HG02623 (cell line): ENCODE data around the gene TNP2.

Source experiments
- ATAC-seq: cut with Tn5 transposase; IDR thresholded peaks from one replicate; pipeline ENCODE4 v1.9.1; 2021; ENCODE audit warnings: moderate library complexity; ENCODE audit not compliant: unreplicated experiment

The TNP2 gene

DNA sequence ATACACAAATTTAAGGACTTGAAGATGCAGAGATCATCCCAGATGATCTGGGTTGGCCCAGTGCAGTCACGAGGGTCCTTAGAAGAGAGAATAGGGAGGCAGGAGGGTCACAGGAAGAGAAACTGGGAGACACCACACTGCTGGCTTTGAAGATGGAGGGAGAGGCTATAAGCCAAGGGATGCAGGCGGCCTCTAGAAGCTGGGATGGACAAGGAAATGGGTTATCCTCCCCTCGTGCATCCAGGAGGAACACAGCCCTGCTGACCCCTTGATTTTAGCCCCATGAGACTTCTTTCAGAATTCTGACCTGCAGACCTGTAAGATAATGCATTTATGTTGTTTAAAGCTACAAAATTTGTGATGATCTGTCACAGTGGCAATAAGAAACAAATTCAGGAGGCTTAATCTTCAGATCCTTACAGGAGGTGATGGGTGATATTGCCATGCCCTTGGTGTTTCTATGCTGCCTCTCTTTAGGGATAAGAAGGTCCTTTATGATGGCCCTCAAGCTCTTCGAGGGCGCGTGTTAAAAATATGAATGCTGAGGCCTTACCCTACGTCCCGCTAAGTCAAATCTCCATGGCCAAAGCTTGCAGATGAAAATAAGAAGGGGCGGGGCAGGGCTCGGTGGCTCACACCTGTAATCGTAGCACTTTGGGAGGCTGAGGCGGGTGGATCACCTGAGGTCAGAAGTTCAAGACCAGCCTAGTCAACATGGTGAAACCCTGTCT is 8.6 kb upstream of the TNP2 start:
- ATAC-seq: no peak

DNA sequence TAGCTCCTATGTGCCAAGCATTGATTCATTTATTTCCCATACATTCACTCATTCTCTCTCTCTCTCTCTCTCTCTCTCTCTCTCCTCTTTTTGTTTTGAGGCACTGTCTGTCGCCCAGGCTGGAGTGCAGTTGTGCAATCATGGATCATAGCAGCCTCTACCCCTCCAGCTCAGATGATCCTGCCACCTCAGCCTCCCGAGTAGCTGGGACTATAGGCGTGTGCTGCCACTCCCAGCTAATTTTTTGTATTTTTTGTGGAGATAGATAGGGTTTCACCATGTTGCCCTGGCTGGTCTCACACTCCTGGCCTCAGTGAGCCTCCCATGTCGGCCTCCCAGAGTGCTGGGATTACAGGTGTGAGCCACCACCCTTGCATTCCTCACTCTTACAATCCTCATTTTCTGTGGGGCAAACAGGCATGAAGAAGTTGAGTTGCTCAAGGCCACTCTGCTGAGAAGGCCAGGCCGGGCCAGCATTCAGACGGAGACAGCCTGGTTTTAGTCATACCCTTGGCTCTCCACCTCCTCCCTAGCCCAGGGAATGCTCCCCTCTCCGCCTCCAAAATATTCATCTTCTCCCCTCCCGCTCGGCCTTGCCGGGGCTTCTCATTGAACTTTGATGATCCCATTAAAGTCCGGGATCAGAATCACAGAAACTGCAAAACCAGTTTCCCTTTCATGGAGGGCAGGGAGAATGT is 7.9 kb upstream of the TNP2 start:
- no peak for ATAC-seq

GRCh38 chr16:11276143-11276895 is 7.2 kb upstream of the TNP2 start, which contains the start of gene PRM2:
Gene PRM2, minus strand, starts transcription at chr16:11276480. Its CDS starts 110 bp downstream, at chr16:11276370.
- no peak for ATAC-seq

DNA sequence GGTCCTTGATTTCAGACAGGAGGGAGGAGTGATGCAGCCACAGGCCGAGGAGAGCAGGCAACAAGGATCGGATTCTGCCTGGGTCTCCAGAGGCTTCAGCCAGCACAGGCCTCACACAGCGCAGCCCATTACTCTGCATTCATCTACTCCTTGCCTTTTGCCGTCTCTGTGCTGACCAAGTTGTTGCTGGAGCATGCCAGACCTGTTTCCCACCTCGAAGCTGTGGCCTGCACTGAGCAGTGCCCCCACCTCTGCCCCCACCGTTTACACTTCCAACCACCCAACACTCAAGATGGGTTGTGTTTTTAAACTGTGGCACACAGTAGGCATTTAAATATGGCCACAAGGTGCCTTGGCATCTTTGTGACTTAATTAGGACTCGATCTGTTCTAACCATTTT is 5.8 kb upstream of the TNP2 start:
- no peak for ATAC-seq

GRCh38 chr16:11273721-11274324 is 4.7 kb upstream of the TNP2 start:
- no peak for ATAC-seq

DNA sequence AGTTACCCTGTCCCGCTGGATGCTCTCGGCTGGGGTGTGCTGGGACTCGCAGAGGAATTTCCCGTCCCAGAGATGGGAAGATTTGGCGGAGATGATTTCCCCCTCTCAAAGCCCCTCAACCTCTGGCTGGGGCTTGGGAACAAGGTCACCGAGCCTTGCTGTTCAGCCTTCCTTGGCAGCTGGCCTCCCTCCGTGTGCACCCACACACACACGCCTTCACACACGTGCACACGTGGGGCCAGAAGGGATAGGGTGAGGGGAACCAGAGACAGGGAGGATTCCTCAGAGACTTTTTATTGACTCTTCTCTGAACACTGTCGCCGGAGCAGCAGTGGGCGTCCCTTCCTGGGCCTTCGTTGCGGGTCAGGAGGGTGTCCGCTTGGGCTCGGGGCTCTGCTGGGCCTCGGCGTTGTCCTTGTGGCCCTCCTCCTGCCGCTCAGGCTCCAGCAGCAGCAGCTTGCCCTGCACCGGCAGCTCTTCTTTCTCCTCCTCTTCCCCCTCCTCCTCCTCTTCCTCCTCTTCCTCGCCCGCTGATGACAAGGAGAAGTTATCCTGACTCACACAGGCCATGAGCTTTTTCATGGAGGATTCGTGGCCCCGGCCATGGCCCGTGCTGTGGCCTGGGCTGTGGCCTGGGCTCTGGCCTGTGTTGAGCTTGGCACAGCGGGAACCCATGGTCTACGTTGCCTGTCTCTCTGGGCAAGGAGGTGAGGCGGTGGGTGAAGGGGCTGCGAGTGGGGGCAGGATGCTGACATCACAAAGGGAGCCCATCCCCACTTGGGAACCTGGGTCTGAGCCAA is 4.0 kb upstream of the TNP2 start, which contains the start of gene PRM3:
Gene PRM3, minus strand, starts transcription at position 709 of the 800 bp plus-strand sequence. Its CDS starts 34 bp downstream, at position 675.
- ATAC-seq: no peak

DNA sequence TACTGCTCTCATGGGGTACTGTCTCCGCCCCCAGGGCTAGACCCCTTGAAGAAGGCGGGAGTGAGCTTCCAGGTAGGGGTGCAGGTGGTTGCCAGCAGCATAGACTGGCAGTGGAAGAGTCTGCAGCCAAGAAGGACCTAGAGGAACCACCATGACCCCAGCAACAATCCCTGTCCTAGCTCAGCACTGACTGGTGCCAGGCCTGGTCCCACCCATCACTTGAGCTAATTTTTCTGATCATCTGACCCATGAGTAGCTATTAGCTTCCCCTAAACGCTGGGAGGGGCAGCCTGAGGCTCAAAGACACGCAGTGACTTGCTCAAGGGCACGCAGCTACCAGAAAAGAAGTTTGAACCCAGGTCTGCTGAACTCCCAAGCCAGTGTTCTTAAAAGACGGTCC is 3.4 kb upstream of the TNP2 start:
- no peak for ATAC-seq

- ATAC-seq: no peak
Observed at GRCh38 chr16:11271610-11272009, 2.5 kb upstream of the TNP2 start.

DNA sequence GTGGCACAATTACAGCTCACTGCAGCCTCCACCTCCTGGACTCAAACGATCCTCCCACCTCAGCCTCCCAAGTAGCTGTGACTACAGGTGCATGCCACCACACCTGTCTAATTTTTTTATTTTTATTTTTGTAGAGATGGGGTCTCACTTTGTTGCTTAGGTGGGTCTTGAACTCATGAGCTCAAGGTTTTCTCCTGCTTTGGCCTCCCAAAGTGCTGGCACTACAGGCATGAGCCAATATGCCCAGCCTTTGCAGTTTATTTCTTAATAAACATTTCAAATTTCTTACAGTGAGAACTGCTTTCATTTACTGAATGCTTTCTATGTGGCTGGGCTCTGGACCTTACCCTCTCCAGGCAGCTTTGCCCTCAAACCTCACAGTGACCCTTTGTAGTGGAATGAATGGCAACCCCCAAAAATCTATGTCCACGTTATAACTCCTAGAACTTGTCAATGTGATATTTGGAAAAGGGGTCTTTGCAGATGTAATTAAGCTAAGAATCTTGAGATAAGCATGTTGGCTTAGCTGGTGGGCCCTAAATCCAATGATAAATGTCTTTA is 1.6 kb upstream of the TNP2 start:
- ATAC-seq: no peak

DNA sequence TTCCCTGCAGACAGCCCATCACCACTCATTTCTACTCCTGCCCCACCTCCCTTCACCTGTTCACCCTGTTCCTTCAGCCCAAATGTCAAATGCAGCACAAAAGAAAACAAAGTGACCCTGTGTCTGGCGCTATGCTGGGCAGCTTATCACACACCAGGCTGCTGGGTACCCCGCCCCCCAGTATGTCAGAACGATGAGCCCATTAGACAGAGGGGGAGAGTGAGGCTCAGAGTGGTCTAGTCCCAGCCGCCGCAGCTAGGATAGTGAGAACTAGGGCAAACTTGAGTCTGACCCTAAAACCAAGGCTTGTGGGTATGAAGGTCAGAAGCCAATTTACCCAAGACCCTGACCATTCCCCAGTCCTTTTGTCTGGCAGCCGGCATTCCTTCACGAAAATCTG is 4.0 kb downstream of the TNP2 start:
- no peak for ATAC-seq

GRCh38 chr16:11264155-11264832 is 4.8 kb downstream of the TNP2 start:
- no peak for ATAC-seq

- no peak for ATAC-seq
Observed at GRCh38 chr16:11263737-11264136, 5.4 kb downstream of the TNP2 start.

GRCh38 chr16:11262915-11263314 is 6.2 kb downstream of the TNP2 start:
- no peak for ATAC-seq

- no peak for ATAC-seq
Observed at GRCh38 chr16:11260596-11260966, 8.5 kb downstream of the TNP2 start.

GRCh38 chr16:11259655-11260595 is 9.2 kb downstream of the TNP2 start:
- ATAC-seq: no peak

DNA sequence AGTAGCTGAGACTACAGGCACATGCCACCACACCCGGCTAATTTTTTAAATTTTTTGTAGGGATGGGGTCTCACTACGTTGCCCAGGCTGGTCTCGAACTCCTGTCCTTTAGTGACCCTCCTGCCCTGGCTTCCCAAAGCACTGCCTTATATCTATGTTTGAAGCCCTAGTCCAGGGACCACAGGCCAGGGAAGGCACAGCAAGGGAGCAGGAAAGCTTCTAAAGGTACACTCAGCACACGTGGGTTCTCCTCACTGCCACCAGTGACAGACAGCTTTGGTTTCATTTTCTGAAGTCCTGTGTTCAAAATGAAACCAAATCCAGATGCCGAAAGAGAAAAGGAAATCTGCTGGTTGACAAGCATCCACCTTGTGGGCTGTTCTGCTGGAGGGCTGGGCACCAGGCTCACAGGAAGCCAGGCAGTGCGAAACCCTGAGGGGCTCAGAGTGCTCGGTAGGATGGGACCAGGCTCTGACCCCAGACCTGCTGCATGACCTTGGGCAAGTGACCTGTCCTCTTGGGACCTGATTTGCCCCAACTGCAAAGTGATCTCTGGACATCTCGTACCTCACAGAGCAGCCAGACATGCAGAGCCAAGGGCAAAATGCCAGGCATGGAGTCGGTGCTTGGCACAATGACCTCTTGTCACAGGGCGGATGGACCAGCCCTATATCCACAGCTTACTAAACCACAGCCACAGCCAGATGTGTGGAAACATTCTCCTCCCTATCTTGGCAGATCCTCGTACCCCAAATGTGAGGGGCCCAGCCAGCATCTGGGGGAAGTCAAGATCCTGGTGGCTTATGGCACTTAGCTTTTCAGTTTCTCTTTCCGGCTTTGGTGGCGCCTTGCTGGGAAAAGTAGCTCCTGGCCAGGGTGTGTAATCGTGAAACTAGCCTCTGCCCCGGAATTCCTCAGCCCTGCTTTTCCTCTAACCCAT is 10.3 kb downstream of the TNP2 start:
- no peak for ATAC-seq

- ATAC-seq: no peak
Observed at GRCh38 chr16:11257131-11257938, 11.8 kb downstream of the TNP2 start.
